Left renal pelvis (tissue), 4 donors: Measurements from ENCODE around the gene IRF1. TPM values are rescaled to one million over a fixed set of nuclear protein-coding genes. Genes with fewer than 3 reads are reported as not detected.
"Not testable (repeated sequence)": the region's sequence is repeated elsewhere in the genome, so short reads cannot be mapped to it uniquely, and the experiment has no call there.

ENCODE experiments used
- DNase-seq, 4 donors: peaks; one replicate each; pipeline ENCODE4 v3.0.0-alpha.2; 2013; ENCODE audit warnings: low read depth in 4 of 4, low spot score in 3 of 4
- polyA plus RNA-seq, 4 donors: library from polyadenylated mRNA; unstranded; fragments of 120-200 nt; gene quantifications; one replicate each; pipeline ENCODE4 v1.2.1, GENCODE V29; 2013; ENCODE audit not compliant: insufficient read length in 4 of 4

IRF1 gene, protein sequence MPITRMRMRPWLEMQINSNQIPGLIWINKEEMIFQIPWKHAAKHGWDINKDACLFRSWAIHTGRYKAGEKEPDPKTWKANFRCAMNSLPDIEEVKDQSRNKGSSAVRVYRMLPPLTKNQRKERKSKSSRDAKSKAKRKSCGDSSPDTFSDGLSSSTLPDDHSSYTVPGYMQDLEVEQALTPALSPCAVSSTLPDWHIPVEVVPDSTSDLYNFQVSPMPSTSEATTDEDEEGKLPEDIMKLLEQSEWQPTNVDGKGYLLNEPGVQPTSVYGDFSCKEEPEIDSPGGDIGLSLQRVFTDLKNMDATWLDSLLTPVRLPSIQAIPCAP
- polyA plus RNA-seq = 10 to 100 TPM; 14.7 to 23.8 (median 18.1) TPM

DNA sequence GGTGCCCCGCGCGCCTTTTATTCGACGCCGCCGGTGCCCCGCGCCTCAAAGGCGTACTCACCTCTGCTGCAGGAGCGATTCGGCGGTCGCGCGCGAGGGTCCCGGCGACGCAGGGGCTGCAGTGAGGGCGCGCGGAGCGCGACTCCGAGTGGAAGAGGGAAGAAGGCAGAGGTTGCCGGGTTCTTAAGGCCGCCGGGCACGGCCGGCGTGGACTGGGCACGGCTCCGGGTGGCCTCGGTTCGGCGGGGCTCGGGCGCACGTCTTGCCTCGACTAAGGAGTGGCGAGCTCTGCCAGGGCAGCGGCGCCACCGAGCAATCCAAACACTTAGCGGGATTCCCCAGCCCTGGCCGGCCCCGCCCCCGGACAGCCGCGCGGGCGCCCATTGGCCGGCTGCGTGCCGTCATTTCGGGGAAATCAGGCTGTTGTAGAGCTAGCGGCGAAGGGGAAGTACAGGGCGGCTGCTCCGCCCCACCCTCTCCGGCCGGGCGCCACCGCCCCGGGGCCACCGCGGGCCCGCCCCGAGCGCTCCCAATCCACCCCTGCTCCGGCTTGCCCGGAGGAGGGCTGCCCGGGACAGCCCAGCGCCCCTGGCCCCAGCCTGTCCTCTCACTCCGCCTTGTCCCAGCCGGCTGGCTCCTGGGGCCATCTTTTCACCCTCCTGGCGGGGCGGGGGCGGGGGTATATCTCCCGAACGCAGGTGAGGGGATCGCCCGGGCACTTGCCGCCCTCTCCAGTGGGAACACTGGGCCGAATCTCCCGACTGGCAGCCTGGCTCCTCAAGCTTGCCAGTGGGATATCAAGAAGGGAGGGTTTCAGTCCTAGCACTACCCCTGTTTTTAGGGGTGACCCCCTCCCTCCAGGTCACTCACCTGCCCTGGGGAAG, at the start of gene IRF1:
Gene IRF1, minus strand, starts transcription at position 290 of the 884 bp plus-strand sequence. CDS start 1,295 bp downstream, outside the sequence.
- DNase-seq = peak in 3 of 4 donors; percentile 85 to 88 (median 87)

DNA sequence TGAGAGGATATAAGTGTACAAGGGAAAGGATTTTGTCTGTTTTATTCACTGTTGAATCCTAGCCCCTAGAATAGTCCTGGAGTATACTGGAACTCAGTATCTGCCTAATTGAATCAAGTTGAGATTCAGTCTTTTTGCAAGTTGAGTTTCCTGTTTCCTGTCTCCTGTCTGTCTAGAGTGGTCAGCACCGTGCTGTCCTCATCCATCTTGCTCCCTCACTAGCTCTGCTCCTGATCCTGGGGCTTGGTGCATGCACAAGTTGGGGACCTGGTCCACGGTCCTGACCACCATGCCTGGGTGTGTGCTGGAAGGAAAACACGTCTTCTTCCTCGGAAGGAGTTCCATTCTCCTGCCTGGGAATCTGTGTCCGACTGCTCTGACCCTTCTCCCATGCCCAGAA, 49.6 kb upstream of the IRF1 start:
- DNase-seq = no peak

DNA sequence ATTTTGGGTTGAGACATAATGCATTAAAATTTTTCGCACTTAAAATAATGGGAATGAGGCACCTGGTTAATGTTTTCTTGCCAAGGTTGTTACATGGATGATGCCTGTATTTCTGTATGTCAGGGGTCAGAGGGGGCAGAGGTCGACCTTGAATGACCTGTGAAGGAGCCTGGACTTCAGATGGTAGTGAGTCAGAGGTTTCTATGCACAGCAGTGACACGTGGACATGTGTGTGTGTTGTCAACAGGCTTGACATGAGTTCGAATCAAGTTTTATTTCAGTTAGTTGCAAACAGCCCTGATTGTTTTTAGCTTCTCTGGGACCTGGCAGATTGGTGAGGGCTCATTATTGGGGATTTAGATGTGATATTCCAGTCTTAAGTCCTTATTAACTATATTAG, 49.1 kb upstream of the IRF1 start:
- no peak for DNase-seq

DNA sequence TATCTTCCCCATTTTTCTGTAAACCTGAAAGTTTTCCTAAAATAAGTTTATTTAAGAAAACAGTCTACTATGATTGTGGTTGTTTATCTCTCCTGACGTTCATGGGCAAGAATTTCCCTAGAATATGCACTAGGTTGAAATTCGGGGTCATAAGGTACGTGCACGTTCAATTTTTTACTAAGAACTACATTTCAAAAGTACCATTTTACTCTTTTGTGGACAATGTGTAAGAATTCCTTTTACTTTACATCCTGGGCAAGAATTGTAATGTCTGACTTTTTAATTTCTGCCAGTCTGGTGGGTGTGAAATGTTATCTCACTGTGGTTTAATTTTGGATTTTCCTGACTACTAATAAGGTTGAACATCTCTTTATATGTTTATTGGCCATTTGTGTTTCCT, 40.4 kb upstream of the IRF1 start:
- DNase-seq = no peak

DNA sequence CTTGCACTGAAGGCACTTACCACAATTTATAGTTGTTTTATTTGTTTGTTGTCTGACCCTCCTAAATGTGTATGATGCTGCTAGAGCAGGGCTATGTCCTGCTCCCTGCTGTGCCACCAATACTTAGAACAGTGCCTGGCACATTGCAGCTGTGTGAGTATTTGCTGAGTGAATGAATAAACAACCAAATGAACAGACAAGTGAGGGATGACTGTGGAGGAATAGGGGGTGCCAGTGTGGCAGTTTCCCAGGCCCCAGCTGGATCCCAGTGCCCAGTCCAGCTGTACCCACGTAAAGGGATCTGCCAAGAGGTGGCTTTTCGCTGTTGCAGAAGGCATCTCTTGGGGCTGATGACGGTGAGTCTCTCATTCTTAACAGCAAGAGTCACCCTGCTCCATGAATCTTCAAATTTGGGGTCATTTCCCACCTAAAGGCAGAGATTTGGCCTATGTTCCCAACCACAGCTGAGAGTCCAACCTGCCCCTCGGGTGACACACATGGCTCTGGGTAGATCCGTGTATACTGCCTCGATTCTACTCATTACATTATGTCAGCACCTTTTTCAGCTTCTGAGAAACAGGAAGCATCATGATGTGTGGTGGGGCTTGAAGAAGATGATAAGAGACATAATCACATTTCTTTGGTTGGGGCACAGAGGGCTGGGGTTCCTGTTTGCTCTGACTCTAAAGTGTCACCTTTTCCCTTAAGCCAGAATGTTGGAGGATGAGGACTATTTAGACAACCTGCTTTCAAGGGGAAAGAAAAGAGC, 38.5 kb upstream of the IRF1 start:
- no peak for DNase-seq

DNA sequence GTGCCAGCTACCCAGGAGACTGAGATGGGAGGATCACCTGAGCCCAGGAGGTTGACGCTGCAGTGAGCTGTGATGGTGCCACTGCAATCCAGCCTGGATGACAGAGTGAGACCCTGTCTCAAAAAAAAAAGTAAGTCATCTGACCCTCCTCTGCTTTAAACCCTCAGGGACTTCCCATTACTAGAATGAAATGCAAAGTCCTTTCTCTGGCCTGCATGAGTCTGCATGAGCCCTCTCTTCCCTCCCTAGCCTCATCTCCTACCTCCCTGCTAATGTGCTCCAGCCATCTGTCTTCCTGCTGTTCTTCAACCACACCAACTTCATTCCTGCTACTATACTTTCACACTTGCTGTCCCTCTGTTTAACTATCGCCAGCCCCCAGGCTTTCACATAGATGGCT, 37.4 kb upstream of the IRF1 start:
- no peak for DNase-seq

DNA sequence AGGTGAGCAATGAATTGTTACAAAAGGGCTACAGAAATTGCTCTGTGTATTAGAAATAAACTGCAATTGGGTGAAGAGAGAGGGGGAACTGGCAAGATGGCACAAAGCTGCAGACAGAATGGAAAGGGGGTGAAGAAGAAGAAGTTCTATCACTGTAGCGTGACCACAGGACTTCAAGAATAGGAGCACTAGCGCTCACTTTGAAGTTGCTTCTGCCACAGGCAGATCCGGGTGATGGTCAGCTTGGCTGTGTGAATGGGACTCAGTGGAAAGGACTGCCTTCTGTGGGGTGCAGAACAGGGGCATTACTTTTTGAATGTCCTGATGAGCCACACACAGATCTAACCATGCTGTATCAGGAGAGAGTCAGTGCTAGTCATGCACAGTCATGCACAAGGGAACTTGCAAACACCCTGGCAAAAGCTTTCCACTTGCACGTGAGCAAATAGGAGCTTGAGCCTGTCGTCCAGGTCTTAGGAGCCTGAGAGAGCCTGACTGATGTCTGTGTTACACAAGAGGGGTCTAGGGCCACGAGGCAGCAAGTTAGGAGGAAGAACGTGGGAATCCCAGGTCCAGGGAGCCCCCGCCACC, 36.5 kb upstream of the IRF1 start:
- no peak for DNase-seq

DNA sequence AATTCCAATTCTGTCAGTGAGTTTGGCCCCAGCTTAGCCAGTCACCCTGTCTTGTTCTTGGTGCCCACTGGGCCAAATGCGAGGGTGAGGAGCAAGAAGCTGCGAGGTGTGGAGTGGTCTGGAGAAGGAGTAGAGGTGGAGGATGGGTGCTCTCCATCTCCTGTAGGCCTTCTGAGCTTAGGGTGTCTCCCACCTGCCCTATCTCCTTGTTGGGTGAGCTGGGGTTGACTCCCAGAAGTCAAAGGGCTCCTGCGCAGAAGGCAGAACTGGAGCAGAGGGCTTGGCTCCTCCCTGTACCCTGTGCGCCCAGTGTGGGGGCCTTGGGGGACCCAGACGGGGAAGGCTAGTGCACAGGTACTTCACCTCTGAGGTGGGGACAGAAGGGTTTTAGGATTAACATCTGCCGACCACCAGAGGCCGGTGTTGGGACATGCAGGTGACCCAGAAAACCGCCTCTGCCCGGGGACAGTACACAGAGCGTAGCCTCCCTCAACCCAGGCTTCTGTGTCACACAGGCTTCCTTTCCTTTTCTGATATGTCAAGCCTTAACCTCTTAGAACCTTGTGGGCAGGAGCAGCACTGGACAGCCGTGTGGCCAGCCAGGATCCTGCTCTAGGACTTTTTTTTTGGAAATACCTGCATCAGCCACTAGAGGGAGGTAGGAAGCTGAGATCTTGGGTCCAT, 35.9 kb upstream of the IRF1 start:
- DNase-seq = peak; percentile 41 to 56 (median 50)

DNA sequence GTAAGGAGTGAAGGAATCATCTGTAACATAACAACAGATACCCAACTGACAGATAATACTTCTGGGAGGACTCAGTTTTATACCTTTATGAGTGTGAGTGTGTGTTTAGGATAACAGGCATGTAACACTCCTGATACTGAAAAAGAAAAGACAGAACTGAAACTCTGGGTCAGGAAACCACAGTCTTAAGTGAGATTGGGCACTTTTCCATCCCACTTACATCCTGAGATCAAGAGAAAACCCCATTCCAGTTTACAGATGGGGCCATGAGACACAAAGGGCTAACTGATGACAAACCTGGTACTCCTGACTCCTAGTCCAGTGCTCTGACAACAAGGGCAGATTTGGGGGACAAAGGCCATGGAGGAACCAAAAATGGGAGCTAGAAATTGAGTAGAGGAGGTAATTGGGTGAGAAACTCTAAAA, 34.7 kb upstream of the IRF1 start:
- DNase-seq = no peak

DNA sequence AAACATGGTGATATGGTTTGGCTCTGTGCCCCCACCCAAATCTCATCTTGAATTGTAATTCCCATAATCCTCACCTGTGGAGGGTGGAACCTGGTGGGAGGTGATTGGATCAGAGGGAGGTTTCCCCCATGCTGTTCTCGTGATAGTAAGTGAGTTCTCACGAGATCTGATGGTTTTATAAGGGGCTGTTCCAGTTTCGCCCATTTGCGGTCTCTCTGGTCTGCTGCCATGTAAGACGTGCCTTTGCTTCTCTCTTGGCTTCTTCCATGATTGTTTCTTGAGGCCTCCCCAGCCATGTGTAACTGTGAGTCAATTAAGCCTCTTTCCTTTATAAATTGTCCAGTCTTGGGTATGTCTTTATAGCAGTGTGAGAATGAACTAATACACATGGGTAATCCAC, 34.3 kb upstream of the IRF1 start:
- DNase-seq = not testable (repeated sequence)

DNA sequence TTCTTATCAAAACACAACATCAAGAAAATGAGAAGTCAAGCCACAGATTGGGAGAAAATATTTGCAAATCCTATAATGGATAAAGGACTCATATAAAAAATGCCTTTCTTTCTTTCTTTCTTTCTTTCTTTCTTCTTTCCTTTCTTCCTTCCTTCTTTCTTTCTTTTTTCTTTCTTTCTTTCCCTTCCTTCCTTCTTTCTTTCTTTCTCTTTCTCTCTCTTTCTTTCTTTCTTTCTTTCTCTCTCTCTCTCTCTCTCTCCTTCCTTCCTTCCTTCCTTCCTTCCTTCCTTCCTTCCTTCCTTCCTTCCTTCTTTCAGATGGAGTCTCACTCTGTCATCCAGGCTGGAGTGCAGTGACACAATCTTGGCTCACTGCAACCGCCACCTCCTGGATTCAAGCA, 31.5 kb upstream of the IRF1 start:
- DNase-seq = not testable (repeated sequence)

DNA sequence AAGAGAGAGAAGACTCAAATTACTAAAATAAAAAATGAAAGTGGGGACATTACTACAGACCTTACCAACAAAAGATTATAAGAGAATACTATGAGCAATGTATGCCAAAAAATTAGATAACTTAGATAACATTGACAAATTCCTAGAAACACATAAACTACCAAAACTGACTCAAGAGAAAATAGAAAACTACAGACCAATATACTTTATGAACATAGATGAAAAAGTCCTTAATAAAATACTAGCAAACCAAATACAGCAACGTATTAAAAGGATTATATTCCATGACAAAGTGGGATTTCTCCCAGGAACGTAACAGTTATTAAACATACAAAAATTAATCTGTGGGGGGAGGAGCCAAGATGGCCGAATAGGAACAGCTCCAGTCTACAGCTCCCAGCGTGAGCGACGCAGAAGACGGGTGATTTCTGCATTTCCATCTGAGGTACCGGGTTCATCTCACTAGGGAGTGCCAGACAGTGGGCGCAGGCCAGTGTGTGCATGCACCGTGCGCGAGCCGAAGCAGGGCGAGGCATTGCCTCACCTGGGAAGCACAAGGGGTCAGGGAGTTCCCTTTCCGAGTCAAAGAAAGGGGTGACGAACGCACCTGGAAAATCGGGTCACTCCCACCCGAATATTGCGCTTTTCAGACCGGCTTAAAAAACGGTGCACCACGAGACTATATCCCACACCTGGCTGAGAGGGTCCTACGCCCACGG, 23.2 kb upstream of the IRF1 start:
- not testable (repeated sequence) for DNase-seq

DNA sequence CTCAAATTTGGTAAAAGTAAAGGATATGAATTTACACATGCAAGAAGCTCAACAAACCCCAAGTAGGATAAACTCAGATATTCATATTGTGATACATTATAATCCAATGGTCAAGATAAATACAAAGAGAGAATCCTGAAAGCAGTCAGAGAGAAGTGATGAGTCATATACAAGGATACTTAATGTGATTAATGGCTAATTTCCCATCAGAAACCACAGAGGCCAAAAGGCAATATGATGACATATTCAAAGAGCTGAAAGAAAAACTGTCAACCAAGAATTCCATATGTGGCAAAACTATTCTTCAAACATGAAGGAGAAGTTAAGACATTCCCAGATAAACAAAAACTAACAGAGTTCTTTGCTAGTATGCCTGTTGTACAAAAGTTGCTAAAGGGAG, 19.5 kb upstream of the IRF1 start:
- DNase-seq = no peak

DNA sequence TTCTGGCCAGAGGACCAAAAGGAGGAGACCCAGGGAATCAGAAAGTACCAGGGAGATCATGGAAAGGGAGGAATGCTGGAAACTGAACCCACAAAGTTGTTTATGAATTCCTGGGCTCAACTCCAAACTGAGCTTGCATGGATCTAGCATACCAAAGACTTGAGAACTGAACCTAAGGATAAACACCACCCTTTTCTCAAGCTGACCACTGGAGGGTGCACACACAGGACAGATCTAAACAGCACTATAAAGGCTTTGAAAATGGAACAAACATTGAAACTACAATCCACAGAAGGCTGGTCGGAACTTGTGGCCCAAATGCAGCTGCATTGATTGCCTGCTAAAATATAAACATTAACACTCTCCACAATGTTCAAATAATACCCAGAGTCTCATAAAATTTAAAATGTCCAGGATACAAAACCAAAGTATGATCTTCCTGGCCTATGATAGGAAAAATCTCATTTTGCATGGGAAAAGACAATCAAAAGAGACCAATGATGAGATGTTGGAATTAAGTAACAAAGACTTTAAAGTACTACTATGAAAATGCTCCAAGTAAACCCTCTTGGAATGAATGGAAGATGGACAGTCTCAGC, 15.6 kb upstream of the IRF1 start:
- no peak for DNase-seq

DNA sequence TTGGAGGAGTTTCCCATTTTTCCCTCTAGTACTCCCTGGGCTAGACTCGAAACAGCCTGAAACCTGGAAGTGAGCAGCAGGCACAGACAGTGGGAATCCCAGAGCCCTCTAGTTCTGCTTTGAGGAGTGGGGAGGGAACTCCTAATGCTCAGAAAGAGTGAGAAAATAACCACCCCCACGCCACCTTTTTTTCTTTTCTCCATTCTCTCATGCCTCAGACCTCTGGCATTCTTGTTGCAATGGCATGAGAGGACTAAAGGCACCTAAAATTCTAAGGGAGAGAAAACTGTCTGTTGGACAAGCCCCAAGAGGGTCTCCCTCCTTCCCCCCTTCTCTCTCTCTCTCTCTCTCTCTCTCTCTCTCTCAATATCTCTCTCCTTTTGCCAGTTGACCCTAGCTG, 15.1 kb upstream of the IRF1 start:
- DNase-seq = no peak

DNA sequence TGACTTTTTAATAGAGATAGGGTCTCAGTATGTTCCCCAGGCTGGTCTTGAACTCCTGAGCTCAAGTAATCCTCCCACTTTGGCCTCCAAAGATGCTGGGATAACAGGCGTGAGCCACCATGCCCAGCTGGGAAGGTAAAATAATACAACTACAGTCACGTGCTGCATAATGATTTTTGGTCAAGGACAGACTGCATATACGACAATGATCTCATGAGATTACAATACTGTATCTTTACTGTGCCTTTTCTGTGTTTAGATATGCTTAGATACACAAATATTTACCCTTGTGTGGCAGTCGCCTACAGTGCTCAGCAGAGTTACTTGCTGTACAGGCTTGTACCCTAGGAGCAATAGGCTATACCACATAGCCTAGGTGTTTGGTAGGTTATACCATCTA, 14.2 kb upstream of the IRF1 start:
- DNase-seq = no peak

DNA sequence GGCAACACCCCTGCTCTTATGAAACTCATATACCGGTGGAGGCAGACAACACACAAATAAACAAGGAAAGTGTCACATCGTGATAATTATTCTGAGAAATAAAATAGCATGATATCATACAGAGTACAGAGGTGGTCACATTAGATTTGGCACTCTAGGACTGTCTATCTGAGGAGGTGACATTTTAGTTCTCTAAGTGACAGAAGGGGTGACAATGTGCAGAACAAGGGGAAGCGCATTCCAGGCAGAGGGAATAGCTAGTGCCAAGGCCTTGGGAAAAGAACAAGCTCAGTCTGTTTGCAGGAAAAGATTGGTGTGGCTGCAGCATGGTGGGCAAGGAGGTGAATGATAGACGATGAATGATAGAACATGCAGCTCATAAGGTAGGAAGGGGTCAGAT, 12.7 kb upstream of the IRF1 start:
- DNase-seq = no peak

DNA sequence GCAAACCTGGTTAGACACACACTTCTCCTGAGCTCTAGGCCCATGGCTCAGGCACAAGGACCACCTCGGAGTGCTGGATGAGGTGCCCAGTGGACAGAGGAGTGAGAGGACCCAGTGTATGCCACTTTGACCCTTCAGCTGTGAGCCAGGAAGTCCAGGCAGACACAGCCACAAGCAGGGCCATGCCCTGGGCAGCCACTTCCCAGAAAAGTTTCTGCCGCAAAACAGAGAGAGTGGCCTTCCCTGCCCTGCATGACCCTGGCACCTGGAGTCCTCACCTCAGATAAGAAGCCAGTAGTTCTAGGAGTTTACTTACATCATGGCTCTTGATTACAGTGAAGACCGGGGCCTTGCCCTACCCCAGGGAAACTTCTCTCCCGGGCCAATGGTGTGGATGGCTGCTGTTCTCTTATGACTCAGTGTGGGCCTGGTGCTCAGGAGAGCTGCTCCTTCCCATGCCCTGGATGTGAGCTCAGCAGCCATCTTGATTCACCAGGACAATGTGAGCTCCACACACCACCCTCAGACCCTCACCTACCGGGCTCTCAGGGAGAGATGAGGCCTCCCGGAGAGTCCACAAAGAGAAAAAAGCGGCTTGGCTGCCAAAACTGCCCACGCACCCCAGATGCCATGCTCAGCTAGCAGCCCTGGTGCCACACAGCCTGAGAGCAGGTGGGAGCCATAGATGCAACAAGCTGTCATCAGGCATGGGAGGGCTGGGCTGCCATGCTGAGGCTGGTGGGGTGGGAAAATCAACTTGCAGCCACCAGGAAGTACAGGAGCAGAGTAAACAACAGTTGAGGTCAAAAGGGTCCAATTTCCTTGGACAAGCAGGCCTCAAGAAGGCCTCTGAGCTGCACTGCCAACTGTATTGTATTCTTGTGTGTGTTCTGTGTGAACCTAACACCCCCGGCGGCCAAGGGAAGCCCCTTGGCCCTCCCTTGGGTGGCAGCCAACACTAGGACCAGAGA, 11.7 kb upstream of the IRF1 start:
- DNase-seq = no peak
